NCI-H748 (cell line): Measurements from ENCODE around the gene CARS1.
A peak's percentile ranks its signal among the peaks of the same experiment; 100 is the strongest.

Experiments used
- DNase-seq: peaks from one replicate; lab custom pipeline; 2025; ENCODE audit not compliant: unreplicated experiment; lab: John Stamatoyannopoulos, UW

Gene CARS1

DNA sequence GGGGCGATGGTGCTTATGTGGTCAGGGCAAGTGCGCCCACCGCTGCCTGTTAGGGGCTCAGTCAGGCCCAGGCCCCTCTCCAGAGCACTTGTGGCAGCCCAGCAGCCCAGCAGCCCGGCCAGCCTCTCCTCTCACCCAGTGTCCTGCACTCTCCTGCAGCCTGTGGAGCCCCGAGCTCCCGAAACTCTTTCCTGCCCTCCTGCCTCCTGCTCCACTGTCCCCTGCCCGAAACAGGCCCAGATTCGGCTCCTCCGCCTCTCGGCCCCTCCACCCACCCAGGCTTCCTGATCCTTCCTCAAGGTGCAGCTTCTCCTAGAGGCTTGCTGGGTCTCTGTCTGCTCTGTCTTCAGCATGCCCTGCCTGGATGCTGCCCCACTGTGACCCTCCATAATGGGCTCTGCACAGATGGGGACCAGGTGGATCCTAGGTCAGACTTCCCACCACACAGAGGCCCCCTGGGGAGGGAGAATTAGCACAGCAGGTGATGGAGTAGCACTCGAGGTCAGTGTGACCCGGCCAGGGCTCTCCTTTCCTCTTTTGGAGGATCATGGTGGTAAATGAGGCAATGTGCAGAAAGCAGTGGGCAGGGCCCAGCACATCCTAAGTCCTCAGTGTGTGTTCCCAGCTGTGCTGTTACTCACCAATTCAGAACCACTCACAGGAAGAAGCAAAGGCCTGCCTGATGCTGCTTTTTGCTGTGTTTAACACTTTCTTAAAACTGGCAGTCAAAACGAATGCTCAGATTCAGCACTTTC is 46.5 kb downstream of the CARS1 start:
- DNase-seq: no peak

DNA sequence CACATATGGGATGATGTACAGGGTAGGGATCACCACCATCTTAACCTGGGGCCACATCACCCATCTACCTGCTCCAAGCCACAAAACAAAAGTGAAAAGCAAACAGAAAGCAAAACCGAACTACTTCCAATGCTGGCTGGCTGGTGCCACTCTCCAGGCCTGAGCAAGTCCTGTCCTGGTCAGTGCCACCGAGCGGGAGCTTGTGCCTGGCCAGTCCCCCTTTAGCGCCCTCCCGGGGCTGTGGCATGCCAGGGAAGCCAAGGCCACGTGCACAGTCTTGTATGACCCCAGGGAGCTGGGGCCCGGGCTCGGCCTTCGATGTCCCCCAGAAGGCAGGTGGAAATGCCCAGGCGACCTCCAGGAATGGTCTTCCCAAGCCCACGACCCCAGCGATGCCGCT is 47.2 kb downstream of the CARS1 start:
- DNase-seq: no peak

GRCh38 chr11:3009481-3009880 is 47.7 kb downstream of the CARS1 start:
- no peak for DNase-seq

GRCh38 chr11:3008746-3009336 is 48.4 kb downstream of the CARS1 start:
- no peak for DNase-seq

DNA sequence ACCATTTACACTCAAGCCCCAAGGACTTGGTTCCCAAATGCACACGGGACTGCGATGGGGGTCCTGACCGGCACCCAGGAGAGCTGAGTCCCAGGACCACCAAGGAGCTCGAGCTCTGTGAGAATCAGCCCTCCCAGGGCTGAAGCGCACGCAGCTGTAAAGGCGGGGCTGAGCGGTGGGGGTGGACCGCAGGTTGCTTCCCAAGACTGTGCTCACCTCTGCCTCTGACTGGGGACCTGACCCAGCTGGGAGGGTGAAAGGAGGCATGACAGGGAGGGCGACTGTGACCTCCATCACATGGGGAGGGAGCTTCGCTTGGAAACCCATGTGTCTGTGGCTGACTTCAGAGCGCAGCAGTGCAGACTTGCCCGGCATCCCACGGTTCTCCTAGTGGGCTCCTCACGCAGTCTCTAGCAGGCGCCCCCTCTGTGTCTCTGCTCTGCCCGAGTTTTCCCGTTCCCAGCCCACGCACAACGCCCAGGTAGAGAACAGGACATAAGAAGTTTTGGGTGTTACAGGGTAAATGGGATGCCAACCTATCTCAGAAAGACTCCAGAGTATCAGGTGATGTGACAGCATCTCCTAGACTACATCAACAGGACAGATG is 49.7 kb downstream of the CARS1 start:
- DNase-seq: no peak

DNA sequence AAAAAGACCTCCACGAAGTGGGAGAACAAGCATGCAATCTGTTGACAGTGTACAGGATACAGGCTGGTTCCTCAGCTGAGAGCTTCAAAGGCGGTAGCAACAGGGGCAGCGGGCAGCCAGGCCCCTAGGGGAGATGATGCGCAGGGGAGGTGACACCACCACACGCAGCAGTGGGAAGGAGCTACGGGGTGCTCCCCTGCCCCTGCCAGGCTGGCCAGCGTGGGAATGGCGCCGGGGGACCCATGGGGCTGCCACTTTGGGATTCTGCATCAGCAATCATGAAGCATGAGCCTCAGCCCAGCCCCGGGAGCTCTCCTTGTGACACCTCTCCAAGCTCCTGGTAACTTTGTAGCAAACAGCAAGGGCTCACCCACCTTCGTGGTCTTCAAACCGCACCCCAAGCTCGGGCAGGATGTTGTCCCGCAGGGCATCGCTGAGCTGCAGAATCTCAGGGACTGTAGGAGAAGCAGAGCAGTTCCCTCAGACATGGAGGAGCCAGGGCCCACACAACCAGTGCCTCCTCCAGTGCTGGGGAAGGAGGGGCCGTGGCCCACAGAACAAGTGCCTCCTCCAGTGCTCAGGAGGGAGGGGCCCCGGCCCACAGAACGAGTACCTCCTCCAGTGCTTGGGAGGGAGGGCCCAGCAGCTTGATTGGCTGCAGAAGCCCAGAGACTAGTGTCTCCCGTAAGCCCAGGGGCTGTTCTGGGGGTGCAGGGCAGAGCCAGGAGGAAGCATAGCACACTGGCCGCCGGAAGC is 50.5 kb downstream of the CARS1 start:
- DNase-seq: no peak

DNA sequence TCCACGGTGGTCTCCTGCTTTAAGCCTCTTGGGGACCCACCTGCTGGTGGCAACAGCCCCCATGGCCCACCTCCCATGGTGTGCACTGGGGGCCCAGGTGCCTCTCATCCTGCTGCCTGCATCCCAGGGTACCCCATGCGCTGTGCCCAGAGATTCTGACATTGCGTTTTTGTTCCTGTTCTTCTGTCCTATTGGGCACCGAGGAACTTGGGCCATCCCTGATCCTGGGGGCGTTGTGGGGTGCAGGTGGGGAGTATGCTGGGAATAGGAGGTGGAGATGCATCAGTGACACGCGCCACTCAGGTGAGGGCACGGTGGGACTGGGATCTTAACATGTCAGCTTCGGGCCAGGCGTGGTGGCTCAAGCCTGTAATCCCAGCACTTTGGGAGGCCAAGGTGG is 52.7 kb downstream of the CARS1 start:
- DNase-seq: no peak

DNA sequence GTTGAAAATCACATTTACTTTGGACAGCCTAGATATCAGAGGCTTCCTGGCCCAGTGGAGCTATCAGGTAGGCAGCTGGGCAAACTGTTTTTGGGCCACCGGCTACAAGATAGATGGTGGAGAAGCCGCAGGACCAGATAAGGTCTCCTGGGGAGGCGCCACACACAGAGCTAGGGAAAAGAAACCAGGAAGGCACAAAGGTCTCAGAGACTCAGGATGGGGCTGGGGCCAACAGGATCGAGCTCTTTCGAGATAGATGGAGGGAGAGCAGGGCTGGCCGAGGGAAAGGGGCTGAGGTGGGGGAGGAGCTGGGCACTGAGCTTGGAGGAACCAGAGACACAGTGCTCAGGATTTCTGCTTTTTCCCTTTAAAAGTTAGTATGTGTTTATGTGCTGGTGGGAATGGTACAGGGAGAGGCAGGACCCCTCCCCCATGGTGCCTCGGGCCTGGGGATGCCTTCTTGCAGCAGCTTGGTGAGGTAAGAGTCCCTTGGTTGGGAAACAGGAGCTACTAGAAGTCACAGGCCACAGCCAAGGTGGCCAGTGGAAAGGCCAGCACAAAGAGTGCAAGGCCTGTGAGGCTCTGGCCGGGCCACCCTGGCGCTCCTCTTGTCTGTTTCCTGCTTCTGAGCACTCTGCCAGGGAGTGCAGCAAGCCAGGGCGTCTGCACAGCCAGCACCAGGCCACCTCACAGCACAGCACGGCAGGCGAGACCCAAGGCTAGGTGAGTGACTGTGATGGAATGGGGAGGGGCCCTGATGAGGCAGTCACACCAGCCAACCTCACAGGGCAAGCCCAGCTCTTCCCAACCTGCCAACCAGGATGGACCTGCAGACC is 53.6 kb downstream of the CARS1 start:
- no peak for DNase-seq

DNA sequence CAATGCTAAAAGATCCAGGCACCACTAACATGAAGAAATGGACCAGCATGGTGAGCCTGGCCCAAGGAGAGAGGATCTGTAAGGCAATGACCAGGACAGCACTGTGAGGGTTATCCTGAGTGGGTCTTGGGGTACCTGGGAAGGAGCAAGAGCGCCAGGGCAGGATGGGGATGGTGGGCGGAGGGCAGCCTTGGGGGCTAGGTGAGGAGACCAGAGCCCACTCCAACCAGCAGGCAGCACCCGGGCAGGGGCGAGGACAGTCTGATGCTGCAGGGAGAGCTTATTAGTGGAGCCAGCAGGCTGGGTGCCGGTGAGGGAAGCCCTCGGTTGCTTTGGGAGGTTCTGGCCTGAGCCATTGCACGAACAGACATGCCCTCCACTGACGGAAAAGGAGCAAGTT is 54.4 kb downstream of the CARS1 start:
- DNase-seq: no peak

- no peak for DNase-seq
These were observed 54.8 kb downstream of the CARS1 start for GRCh38 chr11:3002351-3002861.

DNA sequence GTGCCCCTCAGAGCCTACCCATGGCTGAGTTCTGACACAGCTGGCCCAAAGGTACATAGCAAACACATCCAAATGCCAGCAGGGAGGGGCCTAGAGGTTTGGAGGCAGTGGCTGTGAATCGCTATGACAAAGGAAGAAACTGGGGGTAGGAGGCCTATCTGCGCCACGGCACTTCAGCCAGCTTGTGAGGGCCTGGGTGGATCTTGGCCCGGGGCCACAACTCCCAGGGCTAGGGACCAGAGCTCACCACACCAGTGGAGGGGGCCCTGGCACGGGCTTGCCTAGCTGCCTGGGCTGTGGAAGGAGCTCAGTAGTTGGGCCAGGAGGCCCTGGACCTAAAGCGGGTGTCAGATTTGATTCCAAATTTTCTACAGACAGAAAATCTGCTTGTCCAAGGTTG is 55.7 kb downstream of the CARS1 start:
- DNase-seq: no peak

GRCh38 chr11:3000032-3000961 is 56.9 kb downstream of the CARS1 start:
- peak; percentile 84 for DNase-seq

DNA sequence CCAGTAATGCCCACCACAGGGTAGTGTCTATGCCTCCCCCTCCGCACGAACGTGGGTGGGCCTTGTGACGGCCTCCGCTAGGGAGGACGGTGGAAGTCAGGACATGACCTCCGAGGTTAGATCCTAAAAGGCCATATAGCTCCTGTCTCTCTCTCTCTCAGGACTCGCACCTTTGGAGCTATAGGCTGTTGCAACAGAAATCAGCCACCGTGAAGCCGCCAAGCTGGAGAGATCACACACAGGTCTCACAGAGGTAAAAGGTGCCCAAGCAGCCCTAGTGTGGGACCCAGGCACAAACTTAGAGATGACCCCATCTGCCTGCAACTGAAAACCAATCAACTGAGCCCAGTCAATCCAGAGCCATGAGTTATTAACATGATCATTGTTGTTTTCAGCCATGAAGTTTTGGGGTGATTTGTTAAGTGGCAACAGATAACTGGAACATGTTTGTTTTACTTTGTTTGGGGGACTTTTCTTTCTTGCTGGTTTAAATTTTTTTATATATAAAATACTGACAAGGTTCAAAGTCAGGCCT is 57.7 kb downstream of the CARS1 start:
- DNase-seq: no peak

DNA sequence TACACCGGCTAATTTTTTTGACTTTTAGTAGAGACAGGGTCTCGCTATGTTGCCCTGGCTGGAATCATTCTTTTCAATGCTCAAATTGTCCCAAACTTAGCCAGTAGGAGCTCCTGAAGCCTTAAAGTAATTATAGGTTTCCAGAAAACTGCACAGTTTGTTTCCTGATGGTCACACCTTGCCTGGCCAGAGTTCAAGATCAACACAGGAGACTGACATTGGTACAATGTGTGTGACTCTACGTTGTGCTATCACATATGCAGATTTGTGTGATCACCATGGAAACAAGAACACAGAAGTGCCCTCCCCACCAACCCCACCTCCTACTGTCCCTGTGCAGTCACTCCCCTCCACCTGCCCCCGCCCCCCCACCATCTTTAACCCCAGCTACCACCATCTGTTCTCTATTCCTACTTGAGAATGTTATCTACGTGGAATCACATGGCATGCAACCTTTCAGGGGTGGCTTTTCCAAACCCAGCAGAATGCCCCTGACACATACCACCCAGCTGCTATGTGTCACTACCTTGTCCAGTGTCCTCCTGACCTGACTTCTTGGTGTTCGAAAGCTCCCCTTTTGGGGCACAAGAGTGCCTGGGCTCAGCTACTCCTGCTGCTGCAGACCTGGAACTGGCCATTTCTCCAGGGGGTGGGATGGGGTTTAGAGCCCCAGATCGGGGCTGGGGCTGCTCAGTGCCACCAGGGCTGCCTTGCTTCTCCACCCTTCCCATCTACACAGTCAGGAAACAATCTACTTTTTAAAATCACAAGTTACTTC is 59.0 kb downstream of the CARS1 start:
- peak; percentile 46 for DNase-seq

GRCh38 chr11:2997406-2997805 is 59.8 kb downstream of the CARS1 start:
- DNase-seq: no peak

GRCh38 chr11:2996976-2997375 is 60.2 kb downstream of the CARS1 start:
- no peak for DNase-seq

- DNase-seq: no peak
These were observed 61.2 kb downstream of the CARS1 start for GRCh38 chr11:2995893-2996554.

- DNase-seq: no peak
These were observed 62.1 kb downstream of the CARS1 start for GRCh38 chr11:2995031-2995561.
